Spleen (tissue), 7 donors: Measurements from ENCODE around the gene IQSEC1.

ENCODE experiments used
- CTCF ChIP-seq, 11 experiments: fragments of 200-600 bp in 7 of 11; fragments of 450-650 bp in 4 of 11; sonication (generic) in 4 of 11; IDR thresholded peaks in 8 of 11; conservative IDR thresholded peaks in 3 of 11; 1 replicate in 7 of 11; 2 replicates in 4 of 11; pipeline versions ENCODE4 v1.4.0 to v1.8.0; 2016 to 2021; ENCODE audit warnings: antibody characterized with exemption in 11 of 11, inconsistent platforms in 4 of 11, mild to moderate bottlenecking in 1 of 11
- POLR2A ChIP-seq, 3 donors: fragments of 450-650 bp; IDR thresholded peaks; one replicate each; pipeline ENCODE4 v1.5.1; 2017; ENCODE audit warnings: antibody characterized with exemption in 3 of 3, mild to moderate bottlenecking in 1 of 3
- donor health status: DM: no; HTN: no; CAD: no; lungs with moderate emphysema.
- donor health status: DM: no; HTN: no; CAD: no.
- donor health status: DM: no; HTN: no; CAD: no.

- no peak for TF ChIP-seq CTCF (IDR thresholded peaks at IDR 0.05 in 8 of 11, conservative IDR thresholded peaks at IDR 0.05 in 3 of 11)
- no peak for TF ChIP-seq POLR2A (IDR thresholded peaks at IDR 0.05)
Measured at GRCh38 chr3:12983319-12983718, 89.9 kb downstream of the IQSEC1 start.
